Endodermal cell (in vitro differentiated cells): Measurements from ENCODE around the gene LIG1. TPM values are rescaled to one million over a fixed set of nuclear protein-coding genes. Genes with fewer than 3 reads are reported as not detected.

ENCODE experiments used
- DNase-seq: peaks from one replicate; pipeline ENCODE4 v3.0.0-alpha.2; 2017
- H3K27ac ChIP-seq: 2 replicates; pipeline ENCODE4 v1.5.1; 2013; ENCODE audit warnings: mild to moderate bottlenecking, low read depth, low read length, moderate library complexity
- H3K27me3 ChIP-seq: 2 replicates; pipeline ENCODE4 v1.6.1; 2013; ENCODE audit warnings: mild to moderate bottlenecking, low read length, moderate library complexity; ENCODE audit not compliant: insufficient read depth, control insufficient read depth, poor library complexity, severe bottlenecking
- H3K36me3 ChIP-seq: 2 replicates; pipeline ENCODE4 v1.7.0; 2013; ENCODE audit warnings: mild to moderate bottlenecking, low read length, moderate library complexity; ENCODE audit not compliant: control insufficient read depth, insufficient read depth
- H3K4me1 ChIP-seq: one replicate; pipeline ENCODE4 v1.7.0; 2013; ENCODE audit warnings: low read length; ENCODE audit not compliant: control insufficient read depth, insufficient read depth
- H3K4me3 ChIP-seq: 2 replicates; pipeline ENCODE4 v1.5.1; 2013; ENCODE audit warnings: mild to moderate bottlenecking, low read length, moderate library complexity
- H3K9ac ChIP-seq: 2 replicates; pipeline ENCODE4 v1.6.1; 2013; ENCODE audit warnings: mild to moderate bottlenecking, low read length, moderate library complexity; ENCODE audit not compliant: poor library complexity, severe bottlenecking; ENCODE audit errors: extremely low read depth
- H3K9me3 ChIP-seq: 2 replicates; pipeline ENCODE4 v1.6.1; 2013; ENCODE audit warnings: mild to moderate bottlenecking, low read length, moderate library complexity; ENCODE audit not compliant: control insufficient read depth
- H3K27ac Mint-ChIP-seq: 2 replicates; pipeline ENCODE4 v1.8.0; 2020; ENCODE audit warnings: mixed read lengths
- H3K27me3 Mint-ChIP-seq: 2 replicates; pipeline ENCODE4 v1.8.0; 2021; ENCODE audit warnings: mild to moderate bottlenecking, mixed read lengths; ENCODE audit not compliant: insufficient read depth
- H3K36me3 Mint-ChIP-seq: 2 replicates; pipeline ENCODE4 v1.8.0; 2020; ENCODE audit warnings: low read depth, mixed read lengths
- H3K4me1 Mint-ChIP-seq: 2 replicates; pipeline ENCODE4 v1.8.0; 2020; ENCODE audit warnings: mixed read lengths
- H3K4me3 Mint-ChIP-seq: 2 replicates; pipeline ENCODE4 v1.8.0; 2020; ENCODE audit warnings: mild to moderate bottlenecking, moderate library complexity, mixed read lengths
- H3K9me3 Mint-ChIP-seq: 2 replicates; pipeline ENCODE4 v1.8.0; 2020; ENCODE audit warnings: mild to moderate bottlenecking, mixed read lengths
- WGBS, 2 experiments: methylation state at CpG; one replicate each; pipeline versions ENCODE4 v1.1.5 to v1.1.7; 2013; ENCODE audit warnings: missing lambda C conversion rate in 2 of 2, mixed read lengths in 1 of 2; ENCODE audit not compliant: insufficient coverage in 1 of 2, insufficient read length in 1 of 2; 5-methylcytosine and 5-hydroxymethylcytosine counted together
- total RNA-seq, 2 donors: library from RNA; stranded (reverse); fragmentation: NEBNext Ultra II Directional in 1 of 2; extraction: Animal tissue kit (Norgen Biotek cat#: 25700) in 1 of 2; gene quantifications; 2 replicates in 1 of 2; 3 replicates in 1 of 2; pipeline ENCODE4 v1.2.1, GENCODE V29; 2021
- TF ChIP-seq, protein P1 (sequence below): fragments of 200-600 bp; sonication (generic); conservative IDR thresholded peaks from 2 replicates; pipeline ENCODE4 v1.5.0; 2021; ENCODE audit warnings: antibody characterized with exemption, mild to moderate bottlenecking

The LIG1 gene
- total RNA-seq, 2 donors from 2014 or later = 91.6 to 117 TPM

DNA sequence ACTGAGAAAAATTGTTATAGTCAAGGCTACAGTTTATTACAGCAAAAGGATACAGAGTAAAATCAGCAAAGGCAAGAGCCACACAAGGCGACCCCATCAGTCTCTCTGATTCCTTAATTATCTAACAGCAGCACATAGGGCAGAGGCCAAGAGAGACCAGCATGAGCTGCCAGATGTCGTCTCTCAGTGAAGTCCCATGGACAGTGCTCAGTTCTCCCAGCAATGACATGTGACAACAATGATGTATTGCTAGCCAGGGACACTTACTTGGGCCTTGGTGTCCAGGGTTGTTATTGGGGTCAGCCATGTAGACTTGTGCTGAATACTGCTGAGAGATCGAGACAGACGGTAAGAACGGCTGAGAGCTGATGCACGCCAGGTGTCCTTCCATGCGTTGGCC lies 22.6 kb upstream of the LIG1 start:
- no peaks in the 10 kb centered on the region for H3K27me3 ChIP-seq
- H3K27me3 Mint-ChIP-seq = peaks cover 10% of the 10 kb centered on the region
- H3K4me3 Mint-ChIP-seq = no peak overlapping the region
- peak; percentile 16 for DNase-seq
- no peak overlapping the region for H3K27ac Mint-ChIP-seq
- TF ChIP-seq, protein P1, sequence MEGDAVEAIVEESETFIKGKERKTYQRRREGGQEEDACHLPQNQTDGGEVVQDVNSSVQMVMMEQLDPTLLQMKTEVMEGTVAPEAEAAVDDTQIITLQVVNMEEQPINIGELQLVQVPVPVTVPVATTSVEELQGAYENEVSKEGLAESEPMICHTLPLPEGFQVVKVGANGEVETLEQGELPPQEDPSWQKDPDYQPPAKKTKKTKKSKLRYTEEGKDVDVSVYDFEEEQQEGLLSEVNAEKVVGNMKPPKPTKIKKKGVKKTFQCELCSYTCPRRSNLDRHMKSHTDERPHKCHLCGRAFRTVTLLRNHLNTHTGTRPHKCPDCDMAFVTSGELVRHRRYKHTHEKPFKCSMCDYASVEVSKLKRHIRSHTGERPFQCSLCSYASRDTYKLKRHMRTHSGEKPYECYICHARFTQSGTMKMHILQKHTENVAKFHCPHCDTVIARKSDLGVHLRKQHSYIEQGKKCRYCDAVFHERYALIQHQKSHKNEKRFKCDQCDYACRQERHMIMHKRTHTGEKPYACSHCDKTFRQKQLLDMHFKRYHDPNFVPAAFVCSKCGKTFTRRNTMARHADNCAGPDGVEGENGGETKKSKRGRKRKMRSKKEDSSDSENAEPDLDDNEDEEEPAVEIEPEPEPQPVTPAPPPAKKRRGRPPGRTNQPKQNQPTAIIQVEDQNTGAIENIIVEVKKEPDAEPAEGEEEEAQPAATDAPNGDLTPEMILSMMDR = no peak
- peaks cover 16% of the 10 kb centered on the region for H3K9me3 ChIP-seq
- no peaks in the 10 kb centered on the region for H3K4me1 Mint-ChIP-seq
- H3K9me3 Mint-ChIP-seq = peaks cover 19% of the 10 kb centered on the region
- no peak overlapping the region for H3K4me3 ChIP-seq
- WGBS, 2 experiments = 88 to 90% methylated on average over 7 of the region's 7 CpGs
- peaks cover 36% of the 10 kb centered on the region for H3K36me3 Mint-ChIP-seq
- no peaks in the 10 kb centered on the region for H3K36me3 ChIP-seq
- H3K4me1 ChIP-seq = no peaks in the 10 kb centered on the region
- no peak overlapping the region for H3K9ac ChIP-seq
- H3K27ac ChIP-seq = no peak overlapping the region

DNA sequence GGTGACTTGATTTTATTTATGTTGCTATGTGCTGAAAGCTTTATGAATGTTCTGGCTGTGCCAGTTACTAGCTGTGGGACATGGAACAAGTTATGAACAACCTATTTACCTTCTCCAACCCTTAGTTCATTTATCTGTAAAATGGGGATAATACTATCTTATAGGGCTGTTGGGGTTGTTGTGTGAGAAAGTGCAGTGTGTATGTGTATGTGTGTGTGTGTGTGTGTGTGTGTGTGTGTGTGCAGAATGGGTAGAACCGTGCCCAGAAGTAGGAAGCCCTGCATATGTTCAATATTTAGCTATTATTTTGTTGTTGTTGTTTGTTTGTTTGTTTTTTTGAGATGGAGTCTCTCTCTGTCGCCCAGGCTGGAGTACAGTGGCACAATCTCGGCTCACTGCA lies 20.7 kb upstream of the LIG1 start:
- Mint-ChIP-seq H3K4me3 (no peak overlapping the region), H3K36me3 (peaks cover 38% of the 10 kb centered on the region), H3K27me3 (peaks cover 7% of the 10 kb centered on the region), H3K4me1 (no peaks in the 10 kb centered on the region), H3K9me3 (peaks cover 19% of the 10 kb centered on the region), H3K27ac (no peak overlapping the region)
- WGBS, 2 experiments = 92% methylated on average over 3 of the region's 3 CpGs; no CpG with 5 or more reads in 1 of the 2 experiments
- H3K9me3 ChIP-seq = peaks cover 16% of the 10 kb centered on the region
- H3K27me3 ChIP-seq = no peaks in the 10 kb centered on the region
- TF ChIP-seq, protein P1 = no peak
- no peak overlapping the region for H3K9ac ChIP-seq
- DNase-seq = no peak
- H3K27ac ChIP-seq = no peak overlapping the region
- no peaks in the 10 kb centered on the region for H3K4me1 ChIP-seq
- H3K4me3 ChIP-seq = no peak overlapping the region
- H3K36me3 ChIP-seq = no peaks in the 10 kb centered on the region

DNA sequence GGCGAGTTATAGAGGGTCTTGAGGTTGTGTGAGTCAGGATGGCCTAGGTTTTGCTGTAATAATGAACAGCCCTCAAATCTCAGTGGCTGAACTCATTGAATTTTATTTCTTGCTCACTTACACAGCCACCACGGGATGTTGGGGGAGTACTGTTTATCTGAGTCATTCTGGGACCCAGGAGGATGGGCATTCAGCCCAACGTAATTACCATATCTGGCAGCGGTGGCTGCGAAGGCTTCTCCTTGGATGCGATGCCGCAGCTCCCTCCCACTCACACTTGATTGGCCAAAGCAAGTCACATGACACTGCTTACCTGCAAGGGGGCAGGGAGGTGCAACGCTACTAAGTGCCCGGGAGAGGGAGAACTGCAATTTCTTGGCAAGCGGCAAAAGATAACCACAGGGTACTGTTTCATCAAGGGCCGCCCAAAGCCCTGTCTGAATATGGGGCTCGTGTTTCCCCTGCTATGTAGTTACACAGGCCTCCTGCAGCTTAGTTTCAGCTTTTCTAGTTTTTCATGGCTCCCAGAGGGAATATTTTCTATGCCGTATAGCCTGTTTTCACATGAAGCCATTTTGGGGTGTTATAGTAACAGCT lies 20.2 kb upstream of the LIG1 start:
- Mint-ChIP-seq H3K4me3 (no peak overlapping the region), H3K27ac (no peak overlapping the region), H3K4me1 (no peaks in the 10 kb centered on the region), H3K36me3 (peaks cover 38% of the 10 kb centered on the region), H3K9me3 (peaks cover 19% of the 10 kb centered on the region), H3K27me3 (peaks cover 7% of the 10 kb centered on the region)
- Histone ChIP-seq H3K9ac (no peak overlapping the region), H3K4me3 (no peak overlapping the region), H3K9me3 (peaks cover 16% of the 10 kb centered on the region), H3K27me3 (no peaks in the 10 kb centered on the region), H3K4me1 (no peaks in the 10 kb centered on the region), H3K27ac (no peak overlapping the region), H3K36me3 (no peaks in the 10 kb centered on the region)
- WGBS, 2 experiments = 42 to 44% methylated on average over 11 to 13 of the region's 13 CpGs
- DNase-seq = peak; percentile 97
- TF ChIP-seq, protein P1 = peak; percentile 71
